ENCODE measurements around the gene ANKRD42. TPM values are rescaled to one million over a fixed set of nuclear protein-coding genes. Genes with fewer than 3 reads are reported as not detected.

Gene ANKRD42
- total RNA-seq, 1 donor = 10.5 TPM

DNA sequence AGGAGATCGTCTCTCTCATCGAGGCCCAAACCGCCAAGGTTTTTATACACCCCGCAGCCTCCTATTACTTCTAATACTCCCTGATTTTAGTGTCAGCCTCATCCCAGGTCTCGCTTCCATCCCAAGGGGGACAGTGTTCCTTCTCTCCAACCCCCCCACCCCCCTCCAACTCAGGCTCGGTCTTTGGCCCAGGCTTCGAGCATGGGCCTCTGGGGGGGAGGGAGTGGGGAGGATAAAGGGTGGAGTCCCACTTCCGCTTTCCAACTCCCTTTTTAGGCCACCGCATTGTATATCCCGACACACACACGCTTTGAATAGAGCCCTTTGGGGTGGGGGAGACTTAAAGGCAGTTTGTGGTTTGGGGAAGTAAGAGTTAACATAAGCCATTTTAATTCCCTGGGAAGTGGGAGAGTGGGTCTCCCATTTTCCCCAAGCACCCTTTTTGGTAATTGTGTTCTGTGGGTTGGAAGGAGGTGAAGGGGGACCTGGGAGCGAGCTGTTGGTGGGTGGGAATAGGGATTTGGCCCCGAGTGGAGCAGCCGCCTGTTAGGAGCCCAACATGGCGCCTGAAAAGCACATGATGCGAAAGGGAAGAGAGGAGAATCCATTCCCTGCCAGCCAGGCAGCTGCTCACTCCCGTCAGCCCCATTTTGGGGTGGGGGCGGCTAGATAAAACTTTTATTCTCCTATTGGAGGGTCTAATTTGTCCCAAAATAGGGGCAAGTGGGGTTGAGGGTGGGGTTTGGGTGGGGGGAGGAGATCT is 35.7 kb upstream of the ANKRD42 start:
- Histone ChIP-seq H4K20me1 (ENCODE audit: insufficient read depth, low read length) (peaks cover 37% of the 10 kb centered on the region), H3K4me2 (ENCODE audit: insufficient read depth, low read length) (peak overlapping the region; percentile 90), H3K4me3 (ENCODE audit: insufficient read depth, low read length) (peak overlapping the region; percentile 94), H3K9me3 (ENCODE audit: low read depth, low read length) (no peaks in the 10 kb centered on the region), H3K27me3 (ENCODE audit: insufficient read depth, low read length) (no peaks in the 10 kb centered on the region), H3K27ac (ENCODE audit: low read depth, low read length) (peak overlapping the region; percentile 96), H3K36me3 (ENCODE audit: insufficient read depth, low read length) (no peaks in the 10 kb centered on the region), H3K4me1 (ENCODE audit: insufficient read depth, low read length) (peaks cover 21% of the 10 kb centered on the region), H3K79me2 (ENCODE audit: insufficient read depth, low read length) (peaks cover 58% of the 10 kb centered on the region), H2AFZ (ENCODE audit: low read length) (peak overlapping the region; percentile 40)
- no peak for DNase-seq (ENCODE audit: insufficient read length, low spot score, missing footprints)
- TF ChIP-seq, protein P1, sequence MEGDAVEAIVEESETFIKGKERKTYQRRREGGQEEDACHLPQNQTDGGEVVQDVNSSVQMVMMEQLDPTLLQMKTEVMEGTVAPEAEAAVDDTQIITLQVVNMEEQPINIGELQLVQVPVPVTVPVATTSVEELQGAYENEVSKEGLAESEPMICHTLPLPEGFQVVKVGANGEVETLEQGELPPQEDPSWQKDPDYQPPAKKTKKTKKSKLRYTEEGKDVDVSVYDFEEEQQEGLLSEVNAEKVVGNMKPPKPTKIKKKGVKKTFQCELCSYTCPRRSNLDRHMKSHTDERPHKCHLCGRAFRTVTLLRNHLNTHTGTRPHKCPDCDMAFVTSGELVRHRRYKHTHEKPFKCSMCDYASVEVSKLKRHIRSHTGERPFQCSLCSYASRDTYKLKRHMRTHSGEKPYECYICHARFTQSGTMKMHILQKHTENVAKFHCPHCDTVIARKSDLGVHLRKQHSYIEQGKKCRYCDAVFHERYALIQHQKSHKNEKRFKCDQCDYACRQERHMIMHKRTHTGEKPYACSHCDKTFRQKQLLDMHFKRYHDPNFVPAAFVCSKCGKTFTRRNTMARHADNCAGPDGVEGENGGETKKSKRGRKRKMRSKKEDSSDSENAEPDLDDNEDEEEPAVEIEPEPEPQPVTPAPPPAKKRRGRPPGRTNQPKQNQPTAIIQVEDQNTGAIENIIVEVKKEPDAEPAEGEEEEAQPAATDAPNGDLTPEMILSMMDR (IDR thresholded peaks at IDR 0.05; ENCODE audit: extremely low read depth, low read depth, low read length) = no peak

DNA sequence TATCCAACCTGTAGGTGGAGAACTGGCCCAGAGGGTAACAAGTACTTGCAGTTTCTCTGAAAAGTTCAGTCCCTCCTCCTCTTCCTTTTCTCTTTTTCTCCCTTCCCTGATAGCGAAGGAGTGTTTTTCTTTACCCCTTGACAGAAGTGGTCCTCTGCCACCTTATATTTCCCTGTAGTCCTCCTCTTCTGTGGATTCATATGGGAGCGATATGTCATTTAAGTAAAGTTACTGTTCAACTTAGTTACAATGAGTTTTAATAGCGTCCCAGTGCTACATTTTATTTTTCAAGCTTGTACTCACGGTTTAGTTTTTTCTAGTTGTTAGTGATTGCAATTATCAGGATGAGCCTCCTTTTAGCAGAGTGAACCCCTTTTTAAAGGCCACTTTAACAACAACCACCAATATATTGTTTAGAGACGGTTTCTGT is 35.1 kb upstream of the ANKRD42 start:
- Histone ChIP-seq H3K4me1 (ENCODE audit: insufficient read depth, low read length) (peaks cover 21% of the 10 kb centered on the region), H4K20me1 (ENCODE audit: insufficient read depth, low read length) (peaks cover 37% of the 10 kb centered on the region)
- DNase-seq (ENCODE audit: insufficient read length, low spot score, missing footprints) = no peak

DNA sequence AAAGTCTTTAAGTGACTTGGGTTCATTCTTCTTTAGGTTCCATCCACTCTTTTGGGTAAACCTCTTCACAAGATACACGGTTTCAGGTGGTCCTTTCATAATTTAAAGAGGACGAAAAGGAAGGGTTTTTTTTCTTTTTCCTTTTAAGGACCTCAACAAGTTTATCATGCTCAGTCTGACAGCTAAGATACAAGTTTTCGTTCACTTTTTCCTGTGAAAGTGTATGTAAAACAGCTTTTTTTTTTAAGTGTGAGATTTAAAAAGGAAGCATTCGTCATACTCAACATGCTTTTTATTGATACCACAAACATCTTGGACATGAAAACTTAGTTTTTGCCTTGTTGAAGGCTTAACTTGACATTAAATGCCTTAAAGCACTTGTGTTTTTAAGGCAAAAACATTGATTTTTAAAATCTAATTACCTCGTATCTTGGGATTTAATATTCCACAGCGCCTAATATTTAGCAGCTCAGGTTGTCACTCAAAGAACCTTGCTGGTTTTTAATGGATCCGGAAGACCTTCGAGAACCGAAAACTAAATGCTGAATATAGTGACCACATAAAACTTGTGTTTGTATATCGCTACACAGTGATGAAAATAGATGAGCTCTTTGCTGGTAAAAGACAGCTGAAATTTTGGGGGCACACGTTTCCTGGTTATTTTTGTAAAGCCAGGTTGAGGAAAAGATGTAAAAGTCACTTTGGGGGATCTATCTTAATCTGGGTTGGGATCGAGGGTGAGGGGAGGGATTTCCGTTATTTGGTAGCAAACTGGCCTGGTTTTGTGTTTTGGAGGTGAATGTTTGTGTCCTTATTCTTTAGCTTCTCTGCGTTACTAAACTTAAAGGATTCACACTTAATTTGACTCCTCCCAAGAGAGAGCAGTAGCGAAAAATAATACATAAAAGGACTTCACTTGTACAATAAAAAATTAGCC is 34.3 kb upstream of the ANKRD42 start:
- Histone ChIP-seq H3K9me3 (ENCODE audit: low read depth, low read length) (no peaks in the 10 kb centered on the region), H3K27me3 (ENCODE audit: insufficient read depth, low read length) (no peaks in the 10 kb centered on the region), H3K4me2 (ENCODE audit: insufficient read depth, low read length) (peak overlapping the region; percentile 90), H3K79me2 (ENCODE audit: insufficient read depth, low read length) (peaks cover 71% of the 10 kb centered on the region), H4K20me1 (ENCODE audit: insufficient read depth, low read length) (peaks cover 37% of the 10 kb centered on the region), H3K4me1 (ENCODE audit: insufficient read depth, low read length) (peaks cover 21% of the 10 kb centered on the region), H3K27ac (ENCODE audit: low read depth, low read length) (peak overlapping the region; percentile 96), H3K4me3 (ENCODE audit: insufficient read depth, low read length) (peak overlapping the region; percentile 94), H2AFZ (ENCODE audit: low read length) (no peak overlapping the region), H3K36me3 (ENCODE audit: insufficient read depth, low read length) (peaks cover 4% of the 10 kb centered on the region)
- no peak for DNase-seq (ENCODE audit: insufficient read length, low spot score, missing footprints)
- TF ChIP-seq, protein P1 (IDR thresholded peaks at IDR 0.05; ENCODE audit: extremely low read depth, low read depth, low read length) = no peak

More for the DNA sequence above, 35.1 kb upstream of the ANKRD42 start:
- Histone ChIP-seq H3K79me2 (ENCODE audit: insufficient read depth, low read length) (peaks cover 63% of the 10 kb centered on the region), H3K27ac (ENCODE audit: low read depth, low read length) (peak overlapping the region; percentile 96), H3K4me2 (ENCODE audit: insufficient read depth, low read length) (peak overlapping the region; percentile 90), H3K4me3 (ENCODE audit: insufficient read depth, low read length) (peak overlapping the region; percentile 94), H2AFZ (ENCODE audit: low read length) (no peak overlapping the region), H3K27me3 (ENCODE audit: insufficient read depth, low read length) (no peaks in the 10 kb centered on the region), H3K36me3 (ENCODE audit: insufficient read depth, low read length) (no peaks in the 10 kb centered on the region), H3K9me3 (ENCODE audit: low read depth, low read length) (no peaks in the 10 kb centered on the region)
- TF ChIP-seq, protein P1 (IDR thresholded peaks at IDR 0.05; ENCODE audit: extremely low read depth, low read depth, low read length) = no peak
